ENCODE results near the gene FBXL17. TPM values are rescaled to one million over a fixed set of nuclear protein-coding genes. Genes with fewer than 3 reads are reported as not detected.

FBXL17 gene
- total RNA-seq, 1 donor from 2014 or later, result 15.9 TPM

DNA sequence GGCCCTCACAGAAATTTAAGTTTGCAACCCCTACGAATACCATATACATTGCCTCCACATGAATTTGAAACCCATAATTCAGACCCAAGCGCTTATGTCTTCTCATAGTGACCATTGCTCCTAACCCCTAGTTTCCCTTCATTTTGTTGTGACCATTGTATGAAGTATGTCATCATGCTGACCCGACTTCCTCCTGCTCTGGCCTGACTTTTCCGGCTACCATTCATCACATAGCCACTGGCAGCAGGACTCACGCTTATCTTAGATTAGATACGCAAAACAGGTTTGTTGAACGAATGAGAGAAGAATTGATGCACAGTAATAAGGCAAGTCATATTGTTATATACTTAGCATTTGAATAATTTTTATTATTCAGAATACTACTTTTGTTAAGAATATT lies 345.4 kb downstream of the FBXL17 start:
- no peak for TF ChIP-seq CTCF (IDR thresholded peaks at IDR 0.05; ENCODE audit: unreplicated experiment)
- Mint-ChIP-seq H3K27ac (no peak overlapping the region), H3K27me3 (no peaks in the 10 kb centered on the region), H3K4me1 (ENCODE audit: low read depth) (no peaks in the 10 kb centered on the region), H3K9me3 (ENCODE audit: low read depth) (peaks cover 6% of the 10 kb centered on the region), H3K4me3 (ENCODE audit: low read depth) (no peak overlapping the region), H3K36me3 (ENCODE audit: insufficient read depth) (peaks cover 1% of the 10 kb centered on the region)
- DNase-seq (ENCODE audit: low spot score, unreplicated experiment), result no peak

DNA sequence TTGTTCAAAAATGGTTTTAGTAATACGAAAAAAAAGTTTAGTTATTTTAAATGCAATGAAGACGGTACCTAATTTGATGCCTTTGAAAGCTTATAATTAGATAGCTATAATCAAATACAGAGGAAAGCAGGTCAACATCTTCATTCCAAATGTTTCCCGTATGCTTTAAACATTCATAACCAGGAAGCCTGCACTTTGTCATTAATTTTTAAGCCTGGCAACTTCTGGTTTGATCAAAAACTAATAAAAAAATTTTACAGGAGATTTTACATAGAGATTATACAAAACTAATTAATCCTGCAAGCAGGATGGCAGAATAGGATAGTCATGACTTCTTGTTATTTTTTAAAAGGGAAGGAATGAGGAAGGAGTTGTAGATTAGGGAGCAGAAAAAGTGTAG lies 353.0 kb downstream of the FBXL17 start:
- Mint-ChIP-seq H3K36me3 (ENCODE audit: insufficient read depth) (peaks cover 1% of the 10 kb centered on the region), H3K4me3 (ENCODE audit: low read depth) (no peak overlapping the region), H3K4me1 (ENCODE audit: low read depth) (no peaks in the 10 kb centered on the region), H3K27me3 (no peaks in the 10 kb centered on the region), H3K27ac (no peak overlapping the region), H3K9me3 (ENCODE audit: low read depth) (peaks cover 6% of the 10 kb centered on the region)
- DNase-seq (ENCODE audit: low spot score, unreplicated experiment), result no peak
- TF ChIP-seq CTCF (IDR thresholded peaks at IDR 0.05; ENCODE audit: unreplicated experiment), result no peak

DNA sequence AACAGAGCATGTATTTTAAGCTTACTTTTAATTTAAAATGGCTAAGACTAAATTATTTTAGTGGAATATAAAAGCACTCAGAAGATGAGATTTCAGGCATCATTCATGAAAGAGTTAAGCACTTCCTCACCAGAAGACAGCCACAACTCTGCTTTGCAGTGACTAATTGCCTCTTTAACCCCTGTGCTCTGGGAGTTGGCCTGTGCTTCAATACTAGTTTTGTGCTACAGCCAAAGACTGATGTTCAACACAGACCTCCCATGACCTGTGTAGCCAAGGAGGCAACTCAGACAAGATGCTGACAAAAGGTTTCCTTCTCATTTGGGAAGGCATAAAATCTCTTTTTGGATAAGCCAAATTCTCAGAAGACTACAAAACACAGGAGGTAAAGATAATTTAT lies 353.5 kb downstream of the FBXL17 start:
- no peak overlapping the region for H3K27ac Mint-ChIP-seq
- TF ChIP-seq CTCF (IDR thresholded peaks at IDR 0.05; ENCODE audit: unreplicated experiment), result no peak
- H3K27me3 Mint-ChIP-seq, result no peaks in the 10 kb centered on the region
- H3K4me1 Mint-ChIP-seq (ENCODE audit: low read depth), result no peaks in the 10 kb centered on the region
- no peak overlapping the region for H3K4me3 Mint-ChIP-seq (ENCODE audit: low read depth)
- peaks cover 1% of the 10 kb centered on the region for H3K36me3 Mint-ChIP-seq (ENCODE audit: insufficient read depth)
- H3K9me3 Mint-ChIP-seq (ENCODE audit: low read depth), result peaks cover 6% of the 10 kb centered on the region
- DNase-seq (ENCODE audit: low spot score, unreplicated experiment), result no peak

GRCh38 chr5:108025957-108026356 lies 355.9 kb downstream of the FBXL17 start:
- no peak for DNase-seq (ENCODE audit: low spot score, unreplicated experiment)
- H3K27ac Mint-ChIP-seq, result no peak overlapping the region
- H3K4me1 Mint-ChIP-seq (ENCODE audit: low read depth), result no peaks in the 10 kb centered on the region
- H3K36me3 Mint-ChIP-seq (ENCODE audit: insufficient read depth), result no peaks in the 10 kb centered on the region
- no peak for TF ChIP-seq CTCF (IDR thresholded peaks at IDR 0.05; ENCODE audit: unreplicated experiment)
- no peak overlapping the region for H3K4me3 Mint-ChIP-seq (ENCODE audit: low read depth)
- no peaks in the 10 kb centered on the region for H3K9me3 Mint-ChIP-seq (ENCODE audit: low read depth)
- no peaks in the 10 kb centered on the region for H3K27me3 Mint-ChIP-seq

DNA sequence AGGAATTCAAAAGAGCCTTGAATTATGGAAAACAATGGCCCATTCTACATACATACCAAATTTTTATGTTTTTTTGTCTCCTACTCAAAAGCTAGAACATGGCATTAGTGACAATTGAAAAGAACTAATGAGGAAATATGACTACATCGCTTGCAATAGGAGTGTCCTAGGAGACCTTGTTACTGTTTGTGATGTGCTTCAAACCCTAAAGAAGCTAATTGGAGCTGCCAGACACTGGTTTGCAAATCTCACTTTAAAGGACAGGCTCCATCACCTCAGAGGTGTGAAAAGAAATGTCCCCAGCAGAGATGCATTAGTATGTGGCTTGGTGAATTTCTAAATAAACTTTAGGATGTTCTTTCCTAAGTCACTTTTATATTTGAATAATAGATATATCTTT lies 356.9 kb downstream of the FBXL17 start:
- Mint-ChIP-seq H3K27me3 (no peaks in the 10 kb centered on the region), H3K4me3 (ENCODE audit: low read depth) (no peak overlapping the region), H3K4me1 (ENCODE audit: low read depth) (no peaks in the 10 kb centered on the region), H3K36me3 (ENCODE audit: insufficient read depth) (no peaks in the 10 kb centered on the region), H3K9me3 (ENCODE audit: low read depth) (no peaks in the 10 kb centered on the region), H3K27ac (no peak overlapping the region)
- TF ChIP-seq CTCF (IDR thresholded peaks at IDR 0.05; ENCODE audit: unreplicated experiment), result no peak
- DNase-seq (ENCODE audit: low spot score, unreplicated experiment), result no peak
